Peyer's patch (tissue), 4 donors: ENCODE measurements around the gene FSIP1.

Experiments
- POLR2A ChIP-seq, 2 donors: fragments of 450-650 bp; IDR thresholded peaks; one replicate each; pipeline ENCODE4 v1.5.1; 2017; ENCODE audit warnings: antibody characterized with exemption in 2 of 2, mild to moderate bottlenecking in 2 of 2, moderate library complexity in 2 of 2
- TF ChIP-seq, protein P1 (sequence below), 6 experiments: fragments of 450-650 bp in 4 of 6; fragments of 200-600 bp in 2 of 6; sonication (generic) in 1 of 6; IDR thresholded peaks; one replicate each; pipeline ENCODE4 v1.5.1; 2017 to 2019; ENCODE audit warnings: antibody characterized with exemption in 6 of 6, mild to moderate bottlenecking in 3 of 6, moderate library complexity in 1 of 6

DNA sequence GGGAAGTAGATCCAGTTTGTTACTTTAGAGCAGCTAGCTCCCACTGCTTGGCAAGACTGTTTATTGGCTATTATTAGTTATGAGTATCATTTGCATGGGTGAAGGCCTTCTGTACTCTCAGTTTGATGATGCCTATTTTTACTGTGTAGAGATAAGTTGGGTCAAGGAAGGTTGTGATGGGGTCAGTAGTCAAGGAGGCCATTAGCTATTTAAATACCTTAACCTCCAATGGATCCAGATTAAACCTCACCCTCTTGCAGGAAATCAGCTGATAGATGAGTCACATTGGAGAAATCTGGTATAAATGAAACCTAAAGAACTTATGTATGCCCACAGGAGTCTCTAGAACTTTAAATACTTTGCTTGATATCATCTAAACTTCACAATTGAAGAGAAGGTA is 156.8 kb downstream of the FSIP1 start:
- TF ChIP-seq, protein P1, sequence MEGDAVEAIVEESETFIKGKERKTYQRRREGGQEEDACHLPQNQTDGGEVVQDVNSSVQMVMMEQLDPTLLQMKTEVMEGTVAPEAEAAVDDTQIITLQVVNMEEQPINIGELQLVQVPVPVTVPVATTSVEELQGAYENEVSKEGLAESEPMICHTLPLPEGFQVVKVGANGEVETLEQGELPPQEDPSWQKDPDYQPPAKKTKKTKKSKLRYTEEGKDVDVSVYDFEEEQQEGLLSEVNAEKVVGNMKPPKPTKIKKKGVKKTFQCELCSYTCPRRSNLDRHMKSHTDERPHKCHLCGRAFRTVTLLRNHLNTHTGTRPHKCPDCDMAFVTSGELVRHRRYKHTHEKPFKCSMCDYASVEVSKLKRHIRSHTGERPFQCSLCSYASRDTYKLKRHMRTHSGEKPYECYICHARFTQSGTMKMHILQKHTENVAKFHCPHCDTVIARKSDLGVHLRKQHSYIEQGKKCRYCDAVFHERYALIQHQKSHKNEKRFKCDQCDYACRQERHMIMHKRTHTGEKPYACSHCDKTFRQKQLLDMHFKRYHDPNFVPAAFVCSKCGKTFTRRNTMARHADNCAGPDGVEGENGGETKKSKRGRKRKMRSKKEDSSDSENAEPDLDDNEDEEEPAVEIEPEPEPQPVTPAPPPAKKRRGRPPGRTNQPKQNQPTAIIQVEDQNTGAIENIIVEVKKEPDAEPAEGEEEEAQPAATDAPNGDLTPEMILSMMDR (IDR thresholded peaks at IDR 0.05), result no peak
- no peak for TF ChIP-seq POLR2A (IDR thresholded peaks at IDR 0.05)
